Measurements from ENCODE around the gene PRKD1.
"Not testable (repeated sequence)": the region's sequence is repeated elsewhere in the genome, so short reads cannot be mapped to it uniquely, and the experiment has no call there.

The PRKD1 gene

GRCh38 chr14:29709490-29709889 lies 218.2 kb downstream of the PRKD1 start:
- H3K4me3 ChIP-seq (ENCODE audit: control insufficient read depth, low read depth, low read length), result no peak overlapping the region
- no peak for DNase-seq (ENCODE audit: low read depth)
- no peak for TF ChIP-seq CTCF (conservative IDR thresholded peaks at IDR 0.05; ENCODE audit: control insufficient read depth, insufficient read depth, low read depth, low read length)

- no peak for TF ChIP-seq CTCF (conservative IDR thresholded peaks at IDR 0.05; ENCODE audit: control insufficient read depth, insufficient read depth, low read depth, low read length)
- DNase-seq (ENCODE audit: low read depth), result no peak
- no peak overlapping the region for H3K4me3 ChIP-seq (ENCODE audit: control insufficient read depth, low read depth, low read length)
These were observed 220.9 kb downstream of the PRKD1 start for GRCh38 chr14:29706700-29707099.

- H3K4me3 ChIP-seq (ENCODE audit: control insufficient read depth, low read depth, low read length), result no peak overlapping the region
- no peak for TF ChIP-seq CTCF (conservative IDR thresholded peaks at IDR 0.05; ENCODE audit: control insufficient read depth, insufficient read depth, low read depth, low read length)
- DNase-seq (ENCODE audit: low read depth), result no peak
These were observed 221.8 kb downstream of the PRKD1 start for GRCh38 chr14:29705801-29706200.

- not testable (repeated sequence) for DNase-seq (ENCODE audit: low read depth); H3K4me3 ChIP-seq (ENCODE audit: control insufficient read depth, low read depth, low read length)
These were observed 238.1 kb downstream of the PRKD1 start for GRCh38 chr14:29689597-29689996.

GRCh38 chr14:29687866-29688265 lies 239.8 kb downstream of the PRKD1 start:
- no peak for TF ChIP-seq CTCF (conservative IDR thresholded peaks at IDR 0.05; ENCODE audit: control insufficient read depth, insufficient read depth, low read depth, low read length)
- H3K4me3 ChIP-seq (ENCODE audit: control insufficient read depth, low read depth, low read length), result no peak overlapping the region
- DNase-seq (ENCODE audit: low read depth), result no peak

GRCh38 chr14:29687071-29687765 lies 240.4 kb downstream of the PRKD1 start:
- no peak for DNase-seq (ENCODE audit: low read depth)
- no peak for TF ChIP-seq CTCF (conservative IDR thresholded peaks at IDR 0.05; ENCODE audit: control insufficient read depth, insufficient read depth, low read depth, low read length)
- no peak overlapping the region for H3K4me3 ChIP-seq (ENCODE audit: control insufficient read depth, low read depth, low read length)

- no peak for TF ChIP-seq CTCF (conservative IDR thresholded peaks at IDR 0.05; ENCODE audit: control insufficient read depth, insufficient read depth, low read depth, low read length)
- no peak overlapping the region for H3K4me3 ChIP-seq (ENCODE audit: control insufficient read depth, low read depth, low read length)
- no peak for DNase-seq (ENCODE audit: low read depth)
These were observed 242.7 kb downstream of the PRKD1 start for GRCh38 chr14:29684926-29685325.

Measured in fibroblast of mammary gland (primary cell).